Measurements from ENCODE around the gene EXOSC7. TPM values are rescaled to one million over a fixed set of nuclear protein-coding genes. Genes with fewer than 3 reads are reported as not detected.

The EXOSC7 gene
- total RNA-seq, 6 experiments from 2014 or later = 41.0 to 54.1 (median 47.9) TPM

DNA sequence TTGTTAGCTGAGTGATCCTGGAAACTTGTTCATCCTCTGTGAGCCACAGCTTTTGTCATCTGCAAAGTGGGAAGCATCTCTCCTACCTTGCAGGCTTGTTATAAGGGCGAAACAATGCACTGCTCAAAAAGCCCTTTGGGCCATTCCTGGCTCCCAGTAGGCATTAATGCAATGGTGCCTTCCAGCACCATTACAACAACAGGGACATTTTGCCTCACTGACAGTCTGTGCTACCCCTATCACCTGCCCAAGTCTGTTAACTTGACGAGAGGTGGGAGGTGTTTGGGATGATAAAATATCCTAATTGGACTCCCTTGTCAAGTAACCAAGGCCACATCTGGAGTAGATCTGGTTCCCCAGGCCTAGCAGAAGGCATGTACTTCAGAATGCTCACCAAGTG is 44.3 kb upstream of the EXOSC7 start:
- Mint-ChIP-seq H3K36me3 (ENCODE audit: low read depth) (peaks cover 20% of the 10 kb centered on the region), H3K9me3 (no peaks in the 10 kb centered on the region), H3K27ac (no peak overlapping the region), H3K4me3 (no peak overlapping the region), H3K27me3 (ENCODE audit: insufficient read depth) (no peaks in the 10 kb centered on the region), H3K4me1 (ENCODE audit: low read depth) (no peaks in the 10 kb centered on the region)
- TF ChIP-seq, protein P1, sequence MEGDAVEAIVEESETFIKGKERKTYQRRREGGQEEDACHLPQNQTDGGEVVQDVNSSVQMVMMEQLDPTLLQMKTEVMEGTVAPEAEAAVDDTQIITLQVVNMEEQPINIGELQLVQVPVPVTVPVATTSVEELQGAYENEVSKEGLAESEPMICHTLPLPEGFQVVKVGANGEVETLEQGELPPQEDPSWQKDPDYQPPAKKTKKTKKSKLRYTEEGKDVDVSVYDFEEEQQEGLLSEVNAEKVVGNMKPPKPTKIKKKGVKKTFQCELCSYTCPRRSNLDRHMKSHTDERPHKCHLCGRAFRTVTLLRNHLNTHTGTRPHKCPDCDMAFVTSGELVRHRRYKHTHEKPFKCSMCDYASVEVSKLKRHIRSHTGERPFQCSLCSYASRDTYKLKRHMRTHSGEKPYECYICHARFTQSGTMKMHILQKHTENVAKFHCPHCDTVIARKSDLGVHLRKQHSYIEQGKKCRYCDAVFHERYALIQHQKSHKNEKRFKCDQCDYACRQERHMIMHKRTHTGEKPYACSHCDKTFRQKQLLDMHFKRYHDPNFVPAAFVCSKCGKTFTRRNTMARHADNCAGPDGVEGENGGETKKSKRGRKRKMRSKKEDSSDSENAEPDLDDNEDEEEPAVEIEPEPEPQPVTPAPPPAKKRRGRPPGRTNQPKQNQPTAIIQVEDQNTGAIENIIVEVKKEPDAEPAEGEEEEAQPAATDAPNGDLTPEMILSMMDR (IDR thresholded peaks at IDR 0.05) = no peak
- DNase-seq = no peak

DNA sequence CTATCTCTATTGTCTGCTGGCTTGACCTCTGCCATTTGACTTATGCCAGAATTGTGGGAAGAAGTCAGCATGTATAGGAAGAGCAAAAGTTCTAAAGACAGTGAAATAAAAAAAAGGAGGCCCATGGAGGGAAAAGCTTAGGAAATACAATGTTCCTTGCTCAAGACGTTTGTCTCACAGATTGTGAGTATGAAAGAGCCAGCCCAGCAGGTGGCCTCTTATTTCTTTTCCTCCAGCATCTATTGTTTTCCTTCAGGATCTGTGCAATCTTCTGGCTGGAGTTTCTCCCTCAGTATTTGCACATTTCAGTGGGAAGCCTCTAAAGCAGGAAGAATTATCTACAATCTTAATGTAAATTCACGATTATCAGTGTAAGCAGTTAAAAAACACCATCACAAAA is 43.8 kb upstream of the EXOSC7 start:
- Mint-ChIP-seq H3K27me3 (ENCODE audit: insufficient read depth) (no peaks in the 10 kb centered on the region), H3K36me3 (ENCODE audit: low read depth) (peaks cover 20% of the 10 kb centered on the region), H3K27ac (no peak overlapping the region), H3K4me3 (no peak overlapping the region), H3K9me3 (no peaks in the 10 kb centered on the region), H3K4me1 (ENCODE audit: low read depth) (no peaks in the 10 kb centered on the region)
- no peak for DNase-seq
- TF ChIP-seq, protein P1 (IDR thresholded peaks at IDR 0.05) = no peak

- no peak for DNase-seq
- Mint-ChIP-seq H3K36me3 (ENCODE audit: low read depth) (peaks cover 20% of the 10 kb centered on the region), H3K4me1 (ENCODE audit: low read depth) (no peaks in the 10 kb centered on the region), H3K27ac (no peak overlapping the region), H3K9me3 (no peaks in the 10 kb centered on the region), H3K27me3 (ENCODE audit: insufficient read depth) (no peaks in the 10 kb centered on the region), H3K4me3 (no peak overlapping the region)
- TF ChIP-seq, protein P1 (IDR thresholded peaks at IDR 0.05) = no peak
Measured at GRCh38 chr3:44932986-44933944, 42.8 kb upstream of the EXOSC7 start.

DNA sequence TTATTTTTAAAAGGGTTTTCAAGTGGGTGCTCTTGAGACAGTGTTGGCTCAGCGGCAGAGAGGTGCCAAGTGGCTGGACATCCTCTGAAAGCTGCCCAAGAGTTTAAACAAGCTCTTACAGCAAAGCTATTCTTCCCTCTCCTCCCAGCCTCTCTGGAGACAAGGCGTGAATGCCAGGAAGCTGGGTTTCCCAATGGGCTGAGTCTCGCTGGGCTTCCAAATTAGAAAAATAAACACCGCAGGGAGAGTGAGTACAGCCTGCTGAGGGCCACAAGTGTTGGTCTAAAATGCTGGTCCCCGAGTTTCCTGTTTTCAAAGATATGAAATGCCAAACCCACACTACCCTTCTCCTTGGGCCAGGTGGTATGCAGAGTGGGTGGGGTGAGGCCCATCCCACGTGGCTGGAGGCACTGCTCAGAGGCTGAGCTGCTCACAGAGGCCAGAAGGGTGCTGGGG is 36.4 kb upstream of the EXOSC7 start:
- Mint-ChIP-seq H3K36me3 (ENCODE audit: low read depth) (peaks cover 27% of the 10 kb centered on the region), H3K4me1 (ENCODE audit: low read depth) (peaks cover 22% of the 10 kb centered on the region), H3K27me3 (ENCODE audit: insufficient read depth) (no peaks in the 10 kb centered on the region; the same call in none of the 2 replicates), H3K9me3 (no peaks in the 10 kb centered on the region), H3K4me3 (no peak overlapping the region), H3K27ac (no peak overlapping the region)
- TF ChIP-seq, protein P1 (IDR thresholded peaks at IDR 0.05) = no peak
- no peak for DNase-seq

GRCh38 chr3:44942202-44942921 is 33.7 kb upstream of the EXOSC7 start:
- Mint-ChIP-seq H3K9me3 (no peaks in the 10 kb centered on the region), H3K36me3 (ENCODE audit: low read depth) (peaks cover 14% of the 10 kb centered on the region)

More at GRCh38 chr3:44942202-44942921, 33.7 kb upstream of the EXOSC7 start:
- no peak overlapping the region for H3K4me3 Mint-ChIP-seq
- DNase-seq = peak; percentile 70
- H3K27ac Mint-ChIP-seq = peak overlapping the region; percentile 76
- peaks cover 22% of the 10 kb centered on the region for H3K4me1 Mint-ChIP-seq (ENCODE audit: low read depth)
- TF ChIP-seq, protein P1 (IDR thresholded peaks at IDR 0.05) = no peak
- H3K27me3 Mint-ChIP-seq (ENCODE audit: insufficient read depth) = no peaks in the 10 kb centered on the region; the same call in none of the 2 replicates
